ENCODE measurements around the gene WSB1. TPM values are rescaled to one million over a fixed set of nuclear protein-coding genes. Genes with fewer than 3 reads are reported as not detected.
A peak's percentile ranks its signal among the peaks of the same experiment; 100 is the strongest.

Gene WSB1
- total and polyA plus RNA-seq, 9 of the 15 experiments (the other 6 are each of a cell fraction or from before 2014, with no cell fraction given): 22.8 to 229 (median 81.1) TPM

DNA sequence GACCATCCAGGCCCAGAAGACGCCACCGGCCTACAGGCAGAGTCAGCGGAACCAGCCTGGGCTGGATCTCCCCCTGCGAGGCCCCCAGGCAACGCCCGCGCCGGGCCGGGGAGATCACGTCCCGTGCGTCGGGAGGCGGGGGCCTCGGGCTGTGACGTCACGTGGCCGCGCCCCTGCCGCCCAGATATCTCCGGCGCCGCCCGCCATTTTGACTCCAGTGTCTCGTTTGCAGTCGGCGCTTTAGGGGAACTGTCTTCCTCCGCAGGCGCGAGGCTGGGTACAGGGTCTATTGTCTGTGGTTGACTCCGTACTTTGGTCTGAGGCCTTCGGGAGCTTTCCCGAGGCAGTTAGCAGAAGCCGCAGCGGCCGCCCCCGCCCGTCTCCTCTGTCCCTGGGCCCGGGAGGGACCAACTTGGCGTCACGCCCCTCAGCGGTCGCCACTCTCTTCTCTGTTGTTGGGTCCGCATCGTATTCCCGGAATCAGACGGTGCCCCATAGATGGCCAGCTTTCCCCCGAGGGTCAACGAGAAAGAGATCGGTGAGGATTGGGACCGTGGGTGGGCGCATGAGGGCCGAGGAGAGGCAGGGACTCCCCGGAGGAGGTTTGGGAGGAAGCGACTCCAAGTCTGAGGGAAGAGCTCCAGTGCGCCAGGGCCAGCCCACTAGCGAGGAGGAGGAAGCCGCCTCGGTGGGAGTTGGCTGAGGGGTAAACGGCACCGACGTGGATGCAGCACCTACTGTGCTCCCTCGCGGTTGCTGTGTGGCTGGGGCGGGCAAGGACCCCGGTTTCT, at the start of gene WSB1 (continued):
- TF ChIP-seq, protein P1, sequence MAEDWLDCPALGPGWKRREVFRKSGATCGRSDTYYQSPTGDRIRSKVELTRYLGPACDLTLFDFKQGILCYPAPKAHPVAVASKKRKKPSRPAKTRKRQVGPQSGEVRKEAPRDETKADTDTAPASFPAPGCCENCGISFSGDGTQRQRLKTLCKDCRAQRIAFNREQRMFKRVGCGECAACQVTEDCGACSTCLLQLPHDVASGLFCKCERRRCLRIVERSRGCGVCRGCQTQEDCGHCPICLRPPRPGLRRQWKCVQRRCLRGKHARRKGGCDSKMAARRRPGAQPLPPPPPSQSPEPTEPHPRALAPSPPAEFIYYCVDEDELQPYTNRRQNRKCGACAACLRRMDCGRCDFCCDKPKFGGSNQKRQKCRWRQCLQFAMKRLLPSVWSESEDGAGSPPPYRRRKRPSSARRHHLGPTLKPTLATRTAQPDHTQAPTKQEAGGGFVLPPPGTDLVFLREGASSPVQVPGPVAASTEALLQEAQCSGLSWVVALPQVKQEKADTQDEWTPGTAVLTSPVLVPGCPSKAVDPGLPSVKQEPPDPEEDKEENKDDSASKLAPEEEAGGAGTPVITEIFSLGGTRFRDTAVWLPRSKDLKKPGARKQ (CRISPR knock-in tag; IDR thresholded peaks at IDR 0.05): no peak
- TF ChIP-seq ZNF764 (CRISPR knock-in tag; IDR thresholded peaks at IDR 0.05; ENCODE audit: low read depth) (no peak), CBX2 (IDR thresholded peaks at IDR 0.05; ENCODE audit: insufficient read depth, low read length, poor library complexity, severe bottlenecking) (no peak), SMAD2 (IDR thresholded peaks at IDR 0.05; ENCODE audit: low read depth, low read length) (no peak), GTF2A2 (tag; IDR thresholded peaks at IDR 0.05) (peak; percentile 12; the same call in 1 of the 2 replicates), JUN (IDR thresholded peaks at IDR 0.05; ENCODE audit: borderline replicate concordance, low read depth, low read length) (peak; percentile 45; the same call in 1 of the 2 replicates), JUN (CRISPR knock-in tag; IDR thresholded peaks at IDR 0.05; ENCODE audit: borderline replicate concordance) (no peak), SAFB (IDR thresholded peaks at IDR 0.05; ENCODE audit: borderline replicate concordance, low read depth, low read length) (no peak), PCBP1 (IDR thresholded peaks at IDR 0.05; ENCODE audit: low read depth, low read length, poor library complexity, severe bottlenecking) (peak; percentile 78), POLR2AphosphoS2 (IDR thresholded peaks at IDR 0.05; ENCODE audit: low read length) (peak; percentile 41; the same call in 1 of the 2 replicates), CBX1 (IDR thresholded peaks at IDR 0.05; ENCODE audit: low read depth) (peak; percentile 91)
- TF ChIP-seq, protein P2, sequence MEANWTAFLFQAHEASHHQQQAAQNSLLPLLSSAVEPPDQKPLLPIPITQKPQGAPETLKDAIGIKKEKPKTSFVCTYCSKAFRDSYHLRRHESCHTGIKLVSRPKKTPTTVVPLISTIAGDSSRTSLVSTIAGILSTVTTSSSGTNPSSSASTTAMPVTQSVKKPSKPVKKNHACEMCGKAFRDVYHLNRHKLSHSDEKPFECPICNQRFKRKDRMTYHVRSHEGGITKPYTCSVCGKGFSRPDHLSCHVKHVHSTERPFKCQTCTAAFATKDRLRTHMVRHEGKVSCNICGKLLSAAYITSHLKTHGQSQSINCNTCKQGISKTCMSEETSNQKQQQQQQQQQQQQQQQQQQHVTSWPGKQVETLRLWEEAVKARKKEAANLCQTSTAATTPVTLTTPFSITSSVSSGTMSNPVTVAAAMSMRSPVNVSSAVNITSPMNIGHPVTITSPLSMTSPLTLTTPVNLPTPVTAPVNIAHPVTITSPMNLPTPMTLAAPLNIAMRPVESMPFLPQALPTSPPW (CRISPR knock-in tag; IDR thresholded peaks at IDR 0.05): peak; percentile 99
- TF ChIP-seq, protein P3, sequence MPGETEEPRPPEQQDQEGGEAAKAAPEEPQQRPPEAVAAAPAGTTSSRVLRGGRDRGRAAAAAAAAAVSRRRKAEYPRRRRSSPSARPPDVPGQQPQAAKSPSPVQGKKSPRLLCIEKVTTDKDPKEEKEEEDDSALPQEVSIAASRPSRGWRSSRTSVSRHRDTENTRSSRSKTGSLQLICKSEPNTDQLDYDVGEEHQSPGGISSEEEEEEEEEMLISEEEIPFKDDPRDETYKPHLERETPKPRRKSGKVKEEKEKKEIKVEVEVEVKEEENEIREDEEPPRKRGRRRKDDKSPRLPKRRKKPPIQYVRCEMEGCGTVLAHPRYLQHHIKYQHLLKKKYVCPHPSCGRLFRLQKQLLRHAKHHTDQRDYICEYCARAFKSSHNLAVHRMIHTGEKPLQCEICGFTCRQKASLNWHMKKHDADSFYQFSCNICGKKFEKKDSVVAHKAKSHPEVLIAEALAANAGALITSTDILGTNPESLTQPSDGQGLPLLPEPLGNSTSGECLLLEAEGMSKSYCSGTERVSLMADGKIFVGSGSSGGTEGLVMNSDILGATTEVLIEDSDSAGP (CRISPR knock-in tag; IDR thresholded peaks at IDR 0.05): no peak
- TF ChIP-seq, protein P4, sequence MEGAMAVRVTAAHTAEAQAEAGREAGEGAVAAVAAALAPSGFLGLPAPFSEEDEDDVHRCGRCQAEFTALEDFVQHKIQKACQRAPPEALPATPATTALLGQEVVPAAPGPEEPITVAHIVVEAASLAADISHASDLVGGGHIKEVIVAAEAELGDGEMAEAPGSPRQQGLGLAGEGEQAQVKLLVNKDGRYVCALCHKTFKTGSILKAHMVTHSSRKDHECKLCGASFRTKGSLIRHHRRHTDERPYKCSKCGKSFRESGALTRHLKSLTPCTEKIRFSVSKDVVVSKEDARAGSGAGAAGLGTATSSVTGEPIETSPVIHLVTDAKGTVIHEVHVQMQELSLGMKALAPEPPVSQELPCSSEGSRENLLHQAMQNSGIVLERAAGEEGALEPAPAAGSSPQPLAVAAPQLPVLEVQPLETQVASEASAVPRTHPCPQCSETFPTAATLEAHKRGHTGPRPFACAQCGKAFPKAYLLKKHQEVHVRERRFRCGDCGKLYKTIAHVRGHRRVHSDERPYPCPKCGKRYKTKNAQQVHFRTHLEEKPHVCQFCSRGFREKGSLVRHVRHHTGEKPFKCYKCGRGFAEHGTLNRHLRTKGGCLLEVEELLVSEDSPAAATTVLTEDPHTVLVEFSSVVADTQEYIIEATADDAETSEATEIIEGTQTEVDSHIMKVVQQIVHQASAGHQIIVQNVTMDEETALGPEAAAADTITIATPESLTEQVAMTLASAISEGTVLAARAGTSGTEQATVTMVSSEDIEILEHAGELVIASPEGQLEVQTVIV (CRISPR knock-in tag; IDR thresholded peaks at IDR 0.05; ENCODE audit: borderline replicate concordance): no peak
- TF ChIP-seq, protein P5, sequence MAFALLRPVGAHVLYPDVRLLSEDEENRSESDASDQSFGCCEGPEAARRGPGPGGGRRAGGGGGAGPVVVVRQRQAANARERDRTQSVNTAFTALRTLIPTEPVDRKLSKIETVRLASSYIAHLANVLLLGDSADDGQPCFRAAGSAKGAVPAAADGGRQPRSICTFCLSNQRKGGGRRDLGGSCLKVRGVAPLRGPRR (CRISPR knock-in tag; IDR thresholded peaks at IDR 0.05): no peak
- TF ChIP-seq, protein P6, sequence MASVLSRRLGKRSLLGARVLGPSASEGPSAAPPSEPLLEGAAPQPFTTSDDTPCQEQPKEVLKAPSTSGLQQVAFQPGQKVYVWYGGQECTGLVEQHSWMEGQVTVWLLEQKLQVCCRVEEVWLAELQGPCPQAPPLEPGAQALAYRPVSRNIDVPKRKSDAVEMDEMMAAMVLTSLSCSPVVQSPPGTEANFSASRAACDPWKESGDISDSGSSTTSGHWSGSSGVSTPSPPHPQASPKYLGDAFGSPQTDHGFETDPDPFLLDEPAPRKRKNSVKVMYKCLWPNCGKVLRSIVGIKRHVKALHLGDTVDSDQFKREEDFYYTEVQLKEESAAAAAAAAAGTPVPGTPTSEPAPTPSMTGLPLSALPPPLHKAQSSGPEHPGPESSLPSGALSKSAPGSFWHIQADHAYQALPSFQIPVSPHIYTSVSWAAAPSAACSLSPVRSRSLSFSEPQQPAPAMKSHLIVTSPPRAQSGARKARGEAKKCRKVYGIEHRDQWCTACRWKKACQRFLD (CRISPR knock-in tag; IDR thresholded peaks at IDR 0.05): peak; percentile 15; the same call in 1 of the 2 replicates
